ENCODE measurements around the gene TFAP2C.

- TF ChIP-seq CTCF (IDR thresholded peaks at IDR 0.05; ENCODE audit: poor library complexity) (no peak), EZH2 (IDR thresholded peaks at IDR 0.05; ENCODE audit: borderline replicate concordance) (no peak)
Observed at GRCh38 chr20:56604673-56605072, 24.4 kb upstream of the TFAP2C start.

All from hepatocyte (in vitro differentiated cells).